ENCODE results near the gene PTPRT. TPM values are rescaled to one million over a fixed set of nuclear protein-coding genes. Genes with fewer than 3 reads are reported as not detected.

PTPRT gene
- total and polyA plus RNA-seq, 10 of the 15 experiments (the other 5 are each of a cell fraction or from before 2014, with no cell fraction given), result not detected

DNA sequence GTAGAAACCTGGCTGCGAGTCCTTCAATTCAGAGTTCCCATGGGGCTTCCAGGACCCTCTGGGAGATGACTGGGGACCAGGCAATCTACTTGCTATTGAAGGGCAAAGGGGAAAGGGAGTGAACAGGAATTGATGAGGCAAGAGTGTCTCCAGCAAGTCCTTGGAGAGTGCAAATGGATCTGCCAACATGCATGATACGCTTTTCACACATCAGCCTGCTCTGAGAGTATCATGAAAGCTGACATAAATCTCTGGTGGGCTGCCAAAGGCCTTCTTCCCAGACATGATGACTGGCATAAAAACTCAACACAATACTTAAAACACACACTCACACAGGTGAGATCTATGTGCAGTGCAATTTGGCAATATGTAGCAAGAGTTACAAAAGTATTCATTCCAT is 759.1 kb downstream of the PTPRT start (continued):
- TF ChIP-seq, protein P1, sequence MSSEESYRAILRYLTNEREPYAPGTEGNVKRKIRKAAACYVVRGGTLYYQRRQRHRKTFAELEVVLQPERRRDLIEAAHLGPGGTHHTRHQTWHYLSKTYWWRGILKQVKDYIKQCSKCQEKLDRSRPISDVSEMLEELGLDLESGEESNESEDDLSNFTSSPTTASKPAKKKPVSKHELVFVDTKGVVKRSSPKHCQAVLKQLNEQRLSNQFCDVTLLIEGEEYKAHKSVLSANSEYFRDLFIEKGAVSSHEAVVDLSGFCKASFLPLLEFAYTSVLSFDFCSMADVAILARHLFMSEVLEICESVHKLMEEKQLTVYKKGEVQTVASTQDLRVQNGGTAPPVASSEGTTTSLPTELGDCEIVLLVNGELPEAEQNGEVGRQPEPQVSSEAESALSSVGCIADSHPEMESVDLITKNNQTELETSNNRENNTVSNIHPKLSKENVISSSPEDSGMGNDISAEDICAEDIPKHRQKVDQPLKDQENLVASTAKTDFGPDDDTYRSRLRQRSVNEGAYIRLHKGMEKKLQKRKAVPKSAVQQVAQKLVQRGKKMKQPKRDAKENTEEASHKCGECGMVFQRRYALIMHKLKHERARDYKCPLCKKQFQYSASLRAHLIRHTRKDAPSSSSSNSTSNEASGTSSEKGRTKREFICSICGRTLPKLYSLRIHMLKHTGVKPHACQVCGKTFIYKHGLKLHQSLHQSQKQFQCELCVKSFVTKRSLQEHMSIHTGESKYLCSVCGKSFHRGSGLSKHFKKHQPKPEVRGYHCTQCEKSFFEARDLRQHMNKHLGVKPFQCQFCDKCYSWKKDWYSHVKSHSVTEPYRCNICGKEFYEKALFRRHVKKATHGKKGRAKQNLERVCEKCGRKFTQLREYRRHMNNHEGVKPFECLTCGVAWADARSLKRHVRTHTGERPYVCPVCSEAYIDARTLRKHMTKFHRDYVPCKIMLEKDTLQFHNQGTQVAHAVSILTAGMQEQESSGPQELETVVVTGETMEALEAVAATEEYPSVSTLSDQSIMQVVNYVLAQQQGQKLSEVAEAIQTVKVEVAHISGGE (CRISPR knock-in tag; IDR thresholded peaks at IDR 0.05), result no peak
- TF ChIP-seq STAT3 (IDR thresholded peaks at IDR 0.05; ENCODE audit: low read depth, low read length), result no peak

DNA sequence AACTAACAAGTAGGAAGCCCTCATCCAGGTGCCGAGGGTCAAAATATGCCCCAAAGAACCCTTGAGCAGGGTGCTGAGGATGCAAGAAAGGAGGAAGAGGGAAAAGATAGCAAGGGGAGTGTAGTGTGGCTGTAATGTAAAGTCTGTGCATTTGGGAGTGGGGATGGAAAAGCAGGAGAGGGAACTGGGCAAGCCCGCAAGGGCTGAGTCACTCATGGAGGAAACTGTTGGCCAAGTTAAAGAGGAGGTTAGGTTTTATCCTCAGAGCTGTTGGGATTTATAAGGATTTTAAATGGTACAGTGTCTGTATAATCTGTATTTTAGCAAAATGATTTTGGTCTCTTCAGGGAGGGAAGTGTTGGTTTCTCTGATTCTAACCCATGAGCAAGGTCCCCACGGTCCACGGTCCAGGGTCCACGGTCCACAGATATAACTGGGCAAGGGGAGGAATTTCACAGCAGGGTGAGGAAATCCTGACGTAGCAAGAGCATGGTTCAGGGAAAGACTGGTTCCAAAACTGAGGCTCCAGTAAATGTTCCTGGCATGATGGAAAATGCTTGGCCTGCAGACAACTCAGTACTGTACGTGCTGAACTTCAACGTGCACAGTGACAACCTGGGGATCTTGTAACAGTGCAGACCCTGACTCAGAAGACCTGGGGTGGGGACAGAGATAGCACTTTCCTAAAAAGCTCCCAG is 759.8 kb downstream of the PTPRT start:
- POLR2A ChIA-PET, result no interaction called here
- SMC1A ChIA-PET (ENCODE audit: uncharacterized antibody, unreplicated experiment), result no interaction called here
- WGBS (ENCODE audit: insufficient coverage, insufficient replicate concordance, low lambda C conversion rate, missing lambda C conversion rate), result 24% methylated on average over 8 of the region's 8 CpGs
- DNase-seq (ENCODE audit: low read depth, low spot score) (no peak), ATAC-seq (no peak), FAIRE-seq (no peak)
- Histone ChIP-seq H3K27ac (ENCODE audit: control insufficient read depth, insufficient read depth) (no peak overlapping the region), H3K27me3 (replicated peaks in 1 of 2; ENCODE audit: control insufficient read depth in 2 of 2, insufficient read depth in 2 of 2, low read length in 1 of 2) (no peaks in the 10 kb centered on the region; a peak in 1 of 4 replicates), H3K79me2 (ENCODE audit: control insufficient read depth, insufficient read depth, low read length) (no peaks in the 10 kb centered on the region), H3K4me1 (ENCODE audit: control insufficient read depth, insufficient read depth, low read length) (no peaks in the 10 kb centered on the region), H2AFZ (ENCODE audit: control insufficient read depth, low read depth, low read length) (no peak overlapping the region), H3K9ac (ENCODE audit: control insufficient read depth, insufficient read depth, low read length) (no peak overlapping the region), H3K4me2 (ENCODE audit: control insufficient read depth, insufficient read depth) (no peak overlapping the region), H3K9me3 (replicated peaks; ENCODE audit: control insufficient read depth, insufficient read depth, low read length) (no peaks in the 10 kb centered on the region), H4K20me1 (ENCODE audit: control insufficient read depth, insufficient read depth) (no peaks in the 10 kb centered on the region), H3K4me3 (no peak overlapping the region), H3K36me3 (ENCODE audit: control insufficient read depth in 2 of 2, insufficient read depth in 2 of 2, low read length in 1 of 2) (no peaks in the 10 kb centered on the region)
- intact Hi-C loops (cut with micrococcal nuclease; ENCODE audit: unreplicated experiment), result no loop called here
- in situ Hi-C loops (cut with MboI), result no loop called here
- CTCF ChIA-PET, result no interaction called here
- RAD21 ChIA-PET (ENCODE audit: unreplicated experiment), result no interaction called here
- BruUV-seq (replicated peaks), result no TSS peak
- TF ChIP-seq, protein P2, sequence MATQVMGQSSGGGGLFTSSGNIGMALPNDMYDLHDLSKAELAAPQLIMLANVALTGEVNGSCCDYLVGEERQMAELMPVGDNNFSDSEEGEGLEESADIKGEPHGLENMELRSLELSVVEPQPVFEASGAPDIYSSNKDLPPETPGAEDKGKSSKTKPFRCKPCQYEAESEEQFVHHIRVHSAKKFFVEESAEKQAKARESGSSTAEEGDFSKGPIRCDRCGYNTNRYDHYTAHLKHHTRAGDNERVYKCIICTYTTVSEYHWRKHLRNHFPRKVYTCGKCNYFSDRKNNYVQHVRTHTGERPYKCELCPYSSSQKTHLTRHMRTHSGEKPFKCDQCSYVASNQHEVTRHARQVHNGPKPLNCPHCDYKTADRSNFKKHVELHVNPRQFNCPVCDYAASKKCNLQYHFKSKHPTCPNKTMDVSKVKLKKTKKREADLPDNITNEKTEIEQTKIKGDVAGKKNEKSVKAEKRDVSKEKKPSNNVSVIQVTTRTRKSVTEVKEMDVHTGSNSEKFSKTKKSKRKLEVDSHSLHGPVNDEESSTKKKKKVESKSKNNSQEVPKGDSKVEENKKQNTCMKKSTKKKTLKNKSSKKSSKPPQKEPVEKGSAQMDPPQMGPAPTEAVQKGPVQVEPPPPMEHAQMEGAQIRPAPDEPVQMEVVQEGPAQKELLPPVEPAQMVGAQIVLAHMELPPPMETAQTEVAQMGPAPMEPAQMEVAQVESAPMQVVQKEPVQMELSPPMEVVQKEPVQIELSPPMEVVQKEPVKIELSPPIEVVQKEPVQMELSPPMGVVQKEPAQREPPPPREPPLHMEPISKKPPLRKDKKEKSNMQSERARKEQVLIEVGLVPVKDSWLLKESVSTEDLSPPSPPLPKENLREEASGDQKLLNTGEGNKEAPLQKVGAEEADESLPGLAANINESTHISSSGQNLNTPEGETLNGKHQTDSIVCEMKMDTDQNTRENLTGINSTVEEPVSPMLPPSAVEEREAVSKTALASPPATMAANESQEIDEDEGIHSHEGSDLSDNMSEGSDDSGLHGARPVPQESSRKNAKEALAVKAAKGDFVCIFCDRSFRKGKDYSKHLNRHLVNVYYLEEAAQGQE (IDR thresholded peaks at IDR 0.05; ENCODE audit: low read depth, low read length), result no peak
- TF ChIP-seq, protein P3, sequence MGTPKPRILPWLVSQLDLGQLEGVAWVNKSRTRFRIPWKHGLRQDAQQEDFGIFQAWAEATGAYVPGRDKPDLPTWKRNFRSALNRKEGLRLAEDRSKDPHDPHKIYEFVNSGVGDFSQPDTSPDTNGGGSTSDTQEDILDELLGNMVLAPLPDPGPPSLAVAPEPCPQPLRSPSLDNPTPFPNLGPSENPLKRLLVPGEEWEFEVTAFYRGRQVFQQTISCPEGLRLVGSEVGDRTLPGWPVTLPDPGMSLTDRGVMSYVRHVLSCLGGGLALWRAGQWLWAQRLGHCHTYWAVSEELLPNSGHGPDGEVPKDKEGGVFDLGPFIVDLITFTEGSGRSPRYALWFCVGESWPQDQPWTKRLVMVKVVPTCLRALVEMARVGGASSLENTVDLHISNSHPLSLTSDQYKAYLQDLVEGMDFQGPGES (IDR thresholded peaks at IDR 0.05), result no peak
- TF ChIP-seq, protein P4, sequence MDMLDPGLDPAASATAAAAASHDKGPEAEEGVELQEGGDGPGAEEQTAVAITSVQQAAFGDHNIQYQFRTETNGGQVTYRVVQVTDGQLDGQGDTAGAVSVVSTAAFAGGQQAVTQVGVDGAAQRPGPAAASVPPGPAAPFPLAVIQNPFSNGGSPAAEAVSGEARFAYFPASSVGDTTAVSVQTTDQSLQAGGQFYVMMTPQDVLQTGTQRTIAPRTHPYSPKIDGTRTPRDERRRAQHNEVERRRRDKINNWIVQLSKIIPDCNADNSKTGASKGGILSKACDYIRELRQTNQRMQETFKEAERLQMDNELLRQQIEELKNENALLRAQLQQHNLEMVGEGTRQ (IDR thresholded peaks at IDR 0.05; ENCODE audit: borderline replicate concordance, low read depth, low read length), result no peak
- TF ChIP-seq NBN (IDR thresholded peaks at IDR 0.05) (no peak), IKZF1 (conservative IDR thresholded peaks at IDR 0.05) (no peak), SUZ12 (IDR thresholded peaks at IDR 0.05; ENCODE audit: unreplicated experiment) (no peak), MYC (IDR thresholded peaks at IDR 0.05; ENCODE audit: insufficient read depth, insufficient read length, insufficient replicate concordance, low read length, severe bottlenecking) (no peak)
